Upper lobe of right lung (tissue), 1 donor: ENCODE data around the gene SLC46A2. TPM values are rescaled to one million over a fixed set of nuclear protein-coding genes. Genes with fewer than 3 reads are reported as not detected.

Experiments used
- ATAC-seq: fragments of 200-7000 bp; cut with Tn5 transposase; one replicate; pipeline ENCODE4 v1.9.1; 2020; ENCODE audit warnings: mild to moderate bottlenecking, moderate library complexity
- DNase-seq: peaks from one replicate; pipeline ENCODE4 v3.0.0-alpha.2; 2020
- H3K27ac ChIP-seq: fragments of 200-600 bp; one replicate; pipeline ENCODE4 v1.8.0; 2022
- H3K27me3 ChIP-seq: fragments of 200-600 bp; one replicate; pipeline ENCODE4 v1.8.0; 2022; ENCODE audit warnings: mild to moderate bottlenecking
- H3K36me3 ChIP-seq: fragments of 200-600 bp; one replicate; pipeline ENCODE4 v1.8.0; 2022
- H3K4me1 ChIP-seq: fragments of 200-600 bp; one replicate; pipeline ENCODE4 v1.8.0; 2022
- H3K4me3 ChIP-seq: fragments of 200-600 bp; one replicate; pipeline ENCODE4 v1.8.0; 2022; ENCODE audit warnings: mild to moderate bottlenecking
- H3K9me3 ChIP-seq: fragments of 200-600 bp; one replicate; pipeline ENCODE4 v1.8.0; 2022
- intact Hi-C: fragments of 100-400 bp; cut with DNase I; formaldehyde crosslinking; loops from one replicate; pipeline ENCODE4 v1.11.0; 2022
- total RNA-seq: library from RNA; stranded (reverse); fragmentation: NEBNext Ultra II Directional; extraction: Animal tissue kit (Norgen Biotek cat#: 25700); gene quantifications from one replicate; pipeline ENCODE4 v1.2.1, GENCODE V29; 2021
- TF ChIP-seq, protein P1 (sequence below): fragments of 200-600 bp; IDR thresholded peaks from one replicate; pipeline ENCODE4 v1.8.0; 2022; ENCODE audit warnings: antibody characterized with exemption
- donor health status: DM: no; HTN: yes; CAD: no; lungs with severe emphysema.

Gene SLC46A2
- total RNA-seq, 1 donor from 2014 or later = 17.0 TPM

DNA sequence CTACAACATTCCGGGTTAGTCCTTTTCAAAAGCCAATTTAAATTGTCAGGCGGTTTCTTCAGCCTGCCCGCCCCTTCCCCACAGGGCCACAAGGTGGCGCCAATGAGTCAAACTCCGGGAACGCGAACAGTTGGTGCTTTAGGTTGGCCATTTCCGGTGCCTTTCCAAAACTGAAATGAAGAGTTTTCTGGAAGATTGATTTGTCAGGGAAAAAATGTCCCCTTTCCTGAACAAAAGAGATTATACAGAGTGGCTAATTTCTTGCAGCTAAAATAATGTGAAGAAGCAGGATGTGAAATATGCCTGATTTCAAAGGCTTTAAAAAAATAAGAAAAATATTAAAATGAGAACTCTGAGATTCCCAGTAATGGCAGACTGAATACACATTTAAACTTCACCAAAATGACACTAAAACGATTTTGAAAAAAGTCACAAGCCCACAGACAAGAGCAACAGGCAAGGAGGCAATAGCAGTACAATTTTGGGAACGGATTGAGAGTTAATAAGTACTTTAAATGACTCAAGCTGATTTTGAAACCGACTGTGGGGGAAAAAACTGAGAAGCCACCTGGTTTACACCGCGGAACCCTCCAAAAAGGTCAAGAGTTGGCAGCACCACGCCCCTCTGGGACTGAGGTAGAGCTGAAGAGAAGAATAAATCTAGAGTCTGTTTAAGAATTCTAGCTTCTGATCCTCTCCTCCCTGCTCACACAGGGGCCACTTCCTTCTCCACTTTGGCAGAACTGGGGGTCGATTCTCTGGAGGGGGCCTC lies 45.7 kb downstream of the SLC46A2 start:
- ATAC-seq (peak; percentile 86), DNase-seq (peak; percentile 90)
- Histone ChIP-seq H3K27me3 (no peaks in the 10 kb centered on the region), H3K9me3 (no peaks in the 10 kb centered on the region), H3K36me3 (peaks cover 5% of the 10 kb centered on the region), H3K4me3 (no peak overlapping the region), H3K4me1 (peaks cover 32% of the 10 kb centered on the region), H3K27ac (peak overlapping the region; percentile 42)
- TF ChIP-seq, protein P1, sequence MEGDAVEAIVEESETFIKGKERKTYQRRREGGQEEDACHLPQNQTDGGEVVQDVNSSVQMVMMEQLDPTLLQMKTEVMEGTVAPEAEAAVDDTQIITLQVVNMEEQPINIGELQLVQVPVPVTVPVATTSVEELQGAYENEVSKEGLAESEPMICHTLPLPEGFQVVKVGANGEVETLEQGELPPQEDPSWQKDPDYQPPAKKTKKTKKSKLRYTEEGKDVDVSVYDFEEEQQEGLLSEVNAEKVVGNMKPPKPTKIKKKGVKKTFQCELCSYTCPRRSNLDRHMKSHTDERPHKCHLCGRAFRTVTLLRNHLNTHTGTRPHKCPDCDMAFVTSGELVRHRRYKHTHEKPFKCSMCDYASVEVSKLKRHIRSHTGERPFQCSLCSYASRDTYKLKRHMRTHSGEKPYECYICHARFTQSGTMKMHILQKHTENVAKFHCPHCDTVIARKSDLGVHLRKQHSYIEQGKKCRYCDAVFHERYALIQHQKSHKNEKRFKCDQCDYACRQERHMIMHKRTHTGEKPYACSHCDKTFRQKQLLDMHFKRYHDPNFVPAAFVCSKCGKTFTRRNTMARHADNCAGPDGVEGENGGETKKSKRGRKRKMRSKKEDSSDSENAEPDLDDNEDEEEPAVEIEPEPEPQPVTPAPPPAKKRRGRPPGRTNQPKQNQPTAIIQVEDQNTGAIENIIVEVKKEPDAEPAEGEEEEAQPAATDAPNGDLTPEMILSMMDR = peak; percentile 99
- intact Hi-C loops = loop anchor here (10.0 kb wide), 1 partner anchor 50 kb away; the partner anchor contains the start of gene SLC46A2

DNA sequence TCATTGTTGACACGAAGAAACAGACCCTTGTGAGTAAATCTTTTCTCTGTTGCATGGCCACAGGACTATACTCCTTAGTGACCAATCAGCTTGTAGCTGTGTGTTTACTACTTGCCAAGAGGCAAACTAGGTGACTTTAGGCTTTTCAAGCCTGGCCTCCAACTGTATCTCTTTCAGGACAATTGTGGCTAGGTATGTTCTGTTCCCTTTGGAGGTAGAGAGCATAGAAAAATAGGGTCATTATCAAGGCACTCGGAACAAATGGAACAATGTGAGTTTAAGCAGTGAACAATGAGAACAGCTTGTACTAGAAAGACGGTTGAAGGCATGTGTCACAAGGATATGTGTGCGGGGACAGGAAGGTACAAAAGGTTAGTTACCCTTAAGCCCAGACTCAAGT lies 48.1 kb downstream of the SLC46A2 start:
- Histone ChIP-seq H3K9me3 (no peaks in the 10 kb centered on the region), H3K27me3 (no peaks in the 10 kb centered on the region), H3K4me1 (peaks cover 17% of the 10 kb centered on the region), H3K4me3 (no peak overlapping the region), H3K27ac (no peak overlapping the region), H3K36me3 (peaks cover 18% of the 10 kb centered on the region)
- intact Hi-C loops = loop anchor here (10.0 kb wide), 1 partner anchor 52 kb away; the partner anchor contains the start of gene SLC46A2
- ATAC-seq = peak; percentile 27
- TF ChIP-seq, protein P1 = no peak
- DNase-seq = no peak

DNA sequence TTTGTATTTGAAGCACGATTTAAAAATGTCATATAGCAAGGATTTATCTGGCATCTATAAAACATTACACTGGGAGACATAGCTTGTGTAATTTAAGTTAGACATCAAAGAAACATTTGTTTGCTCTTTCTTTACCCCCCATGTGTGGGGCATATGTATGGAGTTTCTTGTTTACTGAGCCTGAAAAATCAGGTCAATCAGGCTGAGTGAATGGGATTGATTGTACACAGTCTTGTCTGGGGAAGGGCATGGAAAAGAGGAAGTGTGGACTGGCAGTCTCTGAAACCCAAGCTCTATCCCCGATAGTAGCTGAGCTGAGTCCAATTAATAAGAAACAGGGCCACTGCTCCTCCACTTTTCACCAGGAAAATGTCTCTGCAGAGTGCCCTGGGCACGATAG lies 49.4 kb downstream of the SLC46A2 start:
- Histone ChIP-seq H3K27ac (no peak overlapping the region), H3K4me3 (no peak overlapping the region), H3K4me1 (peaks cover 14% of the 10 kb centered on the region), H3K9me3 (no peaks in the 10 kb centered on the region), H3K27me3 (no peaks in the 10 kb centered on the region), H3K36me3 (peaks cover 28% of the 10 kb centered on the region)
- ATAC-seq (peak; percentile 36), DNase-seq (no peak)
- TF ChIP-seq, protein P1 = no peak
- intact Hi-C loops = loop anchor here (10.0 kb wide), 1 partner anchor 54 kb away; the partner anchor contains the start of gene SLC46A2

DNA sequence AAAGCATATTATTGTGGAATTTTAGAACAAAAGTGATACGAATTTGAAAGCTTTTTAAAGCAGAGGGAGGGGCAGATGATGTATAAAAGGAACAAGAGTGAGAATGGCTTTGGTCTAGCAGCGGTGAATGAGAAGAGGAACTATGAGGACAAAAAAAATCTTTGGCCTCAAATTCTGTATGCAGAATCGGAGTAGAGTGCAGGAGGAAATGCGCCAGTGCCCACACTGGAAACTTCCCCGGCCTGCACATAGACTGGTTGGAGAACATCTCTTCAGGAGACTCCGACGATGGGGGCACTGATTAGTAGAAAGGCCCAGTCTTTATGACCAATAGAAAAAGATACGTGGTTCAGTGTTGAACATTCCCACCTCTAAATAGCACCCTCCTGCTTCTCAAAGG lies 51.3 kb downstream of the SLC46A2 start:
- ATAC-seq (peak; percentile 56), DNase-seq (no peak)
- H3K9me3 ChIP-seq = no peaks in the 10 kb centered on the region
- TF ChIP-seq, protein P1 = no peak
- no peaks in the 10 kb centered on the region for H3K27me3 ChIP-seq
- intact Hi-C loops = no loop called here
- no peak overlapping the region for H3K4me3 ChIP-seq
- H3K27ac ChIP-seq = no peak overlapping the region
- H3K4me1 ChIP-seq = peaks cover 3% of the 10 kb centered on the region
- H3K36me3 ChIP-seq = peaks cover 30% of the 10 kb centered on the region

DNA sequence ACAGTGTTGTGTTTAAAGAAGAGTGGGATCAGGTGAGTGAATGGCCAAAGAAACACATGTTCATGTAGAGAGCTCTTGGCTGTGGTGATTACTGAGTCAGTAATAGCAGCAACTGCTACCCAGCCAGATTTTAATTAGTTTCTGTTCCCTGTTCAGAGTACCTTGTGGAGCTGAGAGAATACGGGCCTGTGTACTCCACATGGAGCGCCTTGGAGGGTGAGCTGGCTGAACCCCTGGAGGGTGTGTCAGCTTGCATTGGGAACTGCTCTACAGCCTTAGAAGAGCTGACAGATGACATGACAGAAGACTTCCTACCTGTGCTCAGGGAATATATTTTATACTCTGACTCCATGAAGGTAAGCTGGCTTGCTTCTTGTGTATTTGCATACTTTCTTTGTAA lies 52.3 kb downstream of the SLC46A2 start:
- intact Hi-C loops = no loop called here
- Histone ChIP-seq H3K4me1 (peaks cover 3% of the 10 kb centered on the region), H3K36me3 (peaks cover 31% of the 10 kb centered on the region), H3K9me3 (no peaks in the 10 kb centered on the region), H3K4me3 (no peak overlapping the region), H3K27me3 (no peaks in the 10 kb centered on the region), H3K27ac (no peak overlapping the region)
- TF ChIP-seq, protein P1 = no peak
- ATAC-seq = peak; percentile 13
- no peak for DNase-seq
